ENCODE results near the gene TSEN54.

DNA sequence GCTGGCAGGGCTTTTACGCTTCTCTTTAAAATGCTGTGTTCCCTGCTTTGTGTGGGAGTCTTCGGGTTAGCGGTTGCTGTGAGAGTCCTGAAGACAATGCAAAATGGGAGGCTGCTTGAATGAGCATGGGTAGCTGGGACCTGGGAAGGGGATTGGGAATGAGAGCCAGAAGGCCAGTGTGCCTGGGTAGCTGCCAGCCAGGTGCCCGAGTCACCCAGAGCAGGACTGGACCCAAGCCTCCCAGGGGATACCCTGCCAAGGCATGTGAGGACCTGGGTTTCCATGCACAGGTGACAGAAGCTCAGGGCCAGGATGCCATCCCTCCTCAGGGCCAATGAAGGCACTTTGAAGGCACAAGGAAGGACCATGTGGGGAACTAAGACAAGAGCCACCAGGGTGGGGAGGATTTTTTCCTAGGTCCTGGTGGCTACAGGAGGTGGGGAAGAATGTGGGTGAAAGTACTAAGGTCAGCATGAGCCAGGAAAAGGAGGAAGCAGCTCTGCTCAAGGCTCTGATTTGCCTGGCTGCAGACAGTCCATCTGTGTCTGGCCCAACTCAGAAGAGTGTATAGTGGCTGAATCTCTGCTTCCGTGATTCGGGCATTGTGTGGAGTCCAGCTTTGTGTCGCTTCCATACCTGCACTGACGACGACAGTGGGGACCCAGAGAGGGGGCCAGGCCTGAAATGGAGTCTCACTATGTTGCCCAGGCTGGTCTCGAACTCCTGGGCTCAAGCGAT lies 39.4 kb upstream of the TSEN54 start:
- TF ChIP-seq, protein P1, sequence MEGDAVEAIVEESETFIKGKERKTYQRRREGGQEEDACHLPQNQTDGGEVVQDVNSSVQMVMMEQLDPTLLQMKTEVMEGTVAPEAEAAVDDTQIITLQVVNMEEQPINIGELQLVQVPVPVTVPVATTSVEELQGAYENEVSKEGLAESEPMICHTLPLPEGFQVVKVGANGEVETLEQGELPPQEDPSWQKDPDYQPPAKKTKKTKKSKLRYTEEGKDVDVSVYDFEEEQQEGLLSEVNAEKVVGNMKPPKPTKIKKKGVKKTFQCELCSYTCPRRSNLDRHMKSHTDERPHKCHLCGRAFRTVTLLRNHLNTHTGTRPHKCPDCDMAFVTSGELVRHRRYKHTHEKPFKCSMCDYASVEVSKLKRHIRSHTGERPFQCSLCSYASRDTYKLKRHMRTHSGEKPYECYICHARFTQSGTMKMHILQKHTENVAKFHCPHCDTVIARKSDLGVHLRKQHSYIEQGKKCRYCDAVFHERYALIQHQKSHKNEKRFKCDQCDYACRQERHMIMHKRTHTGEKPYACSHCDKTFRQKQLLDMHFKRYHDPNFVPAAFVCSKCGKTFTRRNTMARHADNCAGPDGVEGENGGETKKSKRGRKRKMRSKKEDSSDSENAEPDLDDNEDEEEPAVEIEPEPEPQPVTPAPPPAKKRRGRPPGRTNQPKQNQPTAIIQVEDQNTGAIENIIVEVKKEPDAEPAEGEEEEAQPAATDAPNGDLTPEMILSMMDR (conservative IDR thresholded peaks at IDR 0.05; ENCODE audit: low read length), result no peak
- TF ChIP-seq EZH2phosphoT487 (IDR thresholded peaks at IDR 0.05; ENCODE audit: borderline replicate concordance, low read depth, low read length), result no peak

All from OCI-LY7 (cell line).